Mucosa of gallbladder (tissue), 1 donor: ENCODE results near the gene CALR. TPM values are rescaled to one million over a fixed set of nuclear protein-coding genes. Genes with fewer than 3 reads are reported as not detected.
"Not testable (repeated sequence)": the region's sequence is repeated elsewhere in the genome, so short reads cannot be mapped to it uniquely, and the experiment has no call there.

ENCODE experiments used
- DNase-seq: peaks from one replicate; pipeline ENCODE4 v3.0.0-alpha.2; 2020; ENCODE audit warnings: low spot score
- total RNA-seq: library from RNA; stranded (reverse); gene quantifications from one replicate; pipeline ENCODE4 v1.2.1, GENCODE V29; 2021
- donor health status: DM: no; HTN: no; CAD: no.

Gene CALR
- total RNA-seq, 1 donor from 2014 or later = 1,099 TPM

DNA sequence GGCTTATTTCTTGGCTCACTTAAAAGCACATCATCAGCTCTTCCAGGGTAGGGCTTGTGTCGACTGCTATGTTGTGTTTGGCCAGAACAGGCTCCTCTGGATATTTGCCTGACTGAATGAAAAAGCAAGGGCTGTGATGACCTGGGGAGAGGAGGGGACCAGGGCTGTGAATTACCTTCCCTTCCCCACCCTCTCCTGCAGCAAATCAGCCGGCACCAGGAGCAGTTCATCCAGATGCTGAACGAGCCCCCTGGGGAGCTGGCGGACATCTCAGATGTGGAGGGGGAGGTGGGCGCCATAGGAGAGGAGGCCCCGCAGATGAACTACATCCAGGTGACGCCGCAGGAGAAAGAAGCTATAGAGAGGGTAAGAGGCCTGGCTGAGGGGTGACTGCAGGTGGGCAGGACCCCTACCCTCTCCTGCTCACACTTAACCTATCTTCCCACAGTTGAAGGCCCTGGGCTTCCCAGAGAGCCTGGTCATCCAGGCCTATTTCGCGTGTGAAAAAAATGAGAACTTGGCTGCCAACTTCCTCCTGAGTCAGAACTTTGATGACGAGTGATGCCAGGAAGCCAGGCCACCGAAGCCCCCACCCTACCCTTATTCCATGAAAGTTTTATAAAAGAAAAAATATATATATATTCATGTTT is 14.2 kb downstream of the CALR start:
- DNase-seq = no peak

DNA sequence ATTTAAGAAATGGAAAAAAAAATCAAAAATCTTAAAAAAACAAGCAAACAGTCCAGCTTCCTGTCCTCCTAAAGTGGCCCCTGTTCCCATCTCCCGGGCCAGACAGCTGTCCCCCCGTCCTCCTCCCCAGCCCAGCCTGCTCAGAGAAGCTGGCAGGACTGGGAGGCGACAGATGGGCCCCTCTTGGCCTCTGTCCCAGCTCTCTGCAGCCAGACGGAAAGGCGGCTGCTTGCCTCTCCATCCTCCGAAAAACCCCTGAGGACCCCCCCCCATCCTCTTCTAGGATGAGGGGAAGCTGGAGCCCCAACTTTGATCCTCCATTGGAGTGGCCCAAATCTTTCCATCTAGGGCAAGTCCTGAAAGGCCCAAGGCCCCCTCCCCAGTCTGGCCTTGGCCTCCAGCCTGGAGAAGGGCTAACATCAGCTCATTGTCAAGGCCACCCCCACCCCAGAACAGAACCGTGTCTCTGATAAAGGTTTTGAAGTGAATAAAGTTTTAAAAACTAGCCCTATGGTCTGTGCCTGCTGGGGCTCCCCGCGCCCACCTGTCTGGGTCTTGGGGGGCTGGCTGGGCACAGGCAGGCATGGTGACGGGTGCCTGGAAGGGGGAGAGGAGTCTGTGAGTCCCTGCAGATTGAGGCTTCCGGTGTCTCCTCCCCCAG is 14.9 kb downstream of the CALR start:
- DNase-seq = no peak

- no peak for DNase-seq
Measured at GRCh38 chr19:12953799-12954611, 15.6 kb downstream of the CALR start.

DNA sequence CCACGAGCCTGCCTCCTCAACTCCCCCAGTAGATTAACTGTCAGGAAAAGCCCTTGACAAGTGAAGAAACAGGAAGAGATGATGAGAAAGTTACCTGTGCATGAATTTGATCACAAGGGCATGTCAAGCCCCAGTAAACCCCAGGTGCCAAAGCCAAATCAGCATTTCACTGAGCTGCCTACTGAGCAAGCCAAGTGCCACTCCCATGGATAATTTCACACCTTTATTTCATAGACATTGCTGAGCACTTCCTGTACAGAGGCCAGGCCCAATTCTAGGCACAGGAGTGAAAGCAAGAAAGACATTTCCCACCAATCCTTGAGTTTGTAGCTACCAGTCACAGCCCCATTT is 16.2 kb downstream of the CALR start:
- DNase-seq = no peak

GRCh38 chr19:12955575-12955974 is 17.2 kb downstream of the CALR start:
- not testable (repeated sequence) for DNase-seq

- no peak for DNase-seq
Measured at GRCh38 chr19:12955996-12956395, 17.6 kb downstream of the CALR start.

DNA sequence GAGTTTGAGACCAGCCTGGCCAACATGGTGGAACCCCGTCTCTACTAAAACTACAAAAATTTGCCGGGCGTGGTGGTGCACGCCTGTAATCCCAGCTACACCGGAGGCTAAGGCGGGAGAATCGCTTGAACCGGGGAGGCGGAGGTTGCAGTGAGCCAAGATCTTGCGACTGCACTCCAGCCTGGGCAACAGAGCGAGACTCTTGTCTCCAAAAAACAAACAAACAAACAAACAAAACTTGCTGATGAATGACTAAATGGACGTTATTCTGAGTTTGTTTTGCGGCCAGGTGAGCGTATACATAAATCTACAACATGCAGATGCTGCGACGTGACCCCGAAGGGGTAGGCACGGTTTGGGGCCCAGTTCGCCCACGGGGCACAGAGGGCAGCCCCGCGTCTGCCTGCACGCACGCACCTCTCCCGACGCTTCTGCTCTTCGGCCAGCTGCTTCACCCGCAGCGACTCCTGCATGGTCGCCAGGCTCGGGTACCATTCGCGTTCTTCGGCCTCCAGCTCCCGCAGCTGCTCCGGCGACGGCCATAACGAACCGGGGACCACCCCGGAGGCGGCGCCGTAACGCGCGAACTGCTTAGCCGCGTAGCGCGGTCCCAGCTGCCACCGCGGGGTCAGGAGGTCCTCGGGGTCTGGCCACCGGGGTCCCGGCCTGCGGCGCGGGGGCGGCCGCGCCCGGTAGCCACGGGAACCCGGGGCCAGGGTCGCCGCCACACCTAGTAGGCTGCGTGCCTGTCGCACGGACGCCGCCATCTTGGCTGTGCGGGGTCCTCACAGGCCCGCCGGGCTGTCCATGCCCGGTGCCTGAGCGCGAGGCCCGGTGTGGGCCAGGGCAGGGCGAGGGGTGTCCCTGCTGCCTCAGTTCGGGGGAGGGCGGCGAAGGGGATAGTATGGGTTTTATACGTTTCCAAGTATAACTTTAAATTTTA is 18.3 kb downstream of the CALR start, which contains the start of gene GADD45GIP1:
TSS of gene GADD45GIP1 (minus strand) at position 778 of the 943 bp plus-strand sequence. CDS start at position 767, 11 bp downstream.
- peak; percentile 69 for DNase-seq

DNA sequence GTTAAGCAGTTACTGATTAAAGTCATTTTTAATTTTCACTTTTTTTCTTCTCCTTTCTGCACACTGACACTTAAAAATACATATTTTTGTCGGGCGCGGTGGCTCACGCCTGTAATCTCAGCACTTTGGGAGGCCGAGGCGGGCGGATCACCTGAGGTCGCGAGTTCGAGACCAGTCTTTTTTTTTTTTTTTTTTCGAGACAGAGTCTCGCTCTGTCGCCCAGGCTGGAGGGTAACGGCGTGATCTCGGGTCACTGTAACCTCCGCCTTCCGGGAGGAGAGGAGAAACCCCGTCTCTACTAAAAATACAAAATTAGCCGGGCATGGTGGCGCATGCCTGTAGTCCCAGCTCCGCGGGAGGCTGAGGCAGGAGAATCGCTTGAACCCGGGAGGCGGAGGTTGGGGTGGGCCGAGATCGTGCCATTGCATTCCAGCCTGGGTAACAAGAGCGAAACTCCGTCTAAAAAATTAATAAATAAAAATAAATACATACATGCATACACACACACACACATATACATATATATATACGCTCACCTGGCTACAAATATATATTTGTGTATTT is 19.1 kb downstream of the CALR start:
- not testable (repeated sequence) for DNase-seq

DNA sequence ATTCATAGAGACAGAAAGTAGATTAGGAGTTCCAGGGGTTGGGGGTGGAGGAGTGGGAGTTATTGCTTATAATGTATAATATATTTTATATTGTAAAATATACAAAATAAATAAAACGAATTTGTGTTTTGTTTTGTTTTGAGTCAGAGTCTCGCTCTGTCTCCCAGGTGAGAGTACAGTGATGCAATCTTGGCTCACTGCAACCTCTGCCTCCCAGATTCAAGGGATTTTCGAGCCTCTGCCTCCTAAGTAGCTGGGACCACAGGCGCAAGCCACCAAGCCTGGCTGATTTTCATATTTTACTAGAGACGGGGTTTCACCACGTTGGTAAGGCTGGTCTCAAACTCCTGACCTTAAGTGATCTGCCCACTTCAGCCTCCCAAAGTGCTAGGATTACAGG is 21.1 kb downstream of the CALR start:
- no peak for DNase-seq

DNA sequence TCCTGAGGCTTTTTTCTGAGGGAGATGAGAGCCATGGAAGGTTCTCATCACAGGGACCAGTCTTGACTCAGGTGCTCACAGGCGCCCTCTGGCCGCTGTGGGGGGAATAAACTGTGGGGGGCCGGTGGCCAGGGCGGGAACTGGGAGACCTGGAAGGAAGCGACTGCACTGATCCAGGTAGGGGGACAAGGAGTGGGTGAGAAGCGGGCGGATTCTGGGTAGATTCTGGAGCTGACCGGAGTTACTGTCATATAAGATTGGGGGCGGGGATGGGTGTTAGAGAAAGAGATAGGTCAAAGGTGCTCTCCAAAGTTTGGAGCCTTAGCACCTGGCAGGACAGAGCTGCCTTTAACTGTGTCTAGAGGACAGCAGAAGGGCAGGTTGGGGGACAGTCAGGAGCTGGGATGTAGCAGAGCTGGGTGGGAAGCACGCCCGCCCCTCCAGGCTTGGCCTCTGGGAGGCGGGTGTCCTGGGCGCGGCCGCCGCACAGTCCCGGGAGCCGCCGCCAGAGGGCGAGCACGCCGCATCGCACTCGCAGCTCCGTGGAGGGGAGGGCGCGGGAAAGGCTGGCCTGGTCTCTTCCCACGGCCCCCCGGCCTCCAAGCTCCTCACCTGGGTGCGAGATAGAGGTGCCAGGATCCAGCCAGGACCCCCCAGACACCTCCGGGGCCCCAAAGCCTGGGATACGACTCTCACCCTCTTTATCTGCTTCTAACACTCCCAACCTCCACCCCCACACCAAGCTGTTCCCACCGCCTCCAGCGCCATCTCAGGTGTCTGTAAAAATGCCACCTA is 26.8 kb downstream of the CALR start:
- DNase-seq = peak; percentile 79

DNA sequence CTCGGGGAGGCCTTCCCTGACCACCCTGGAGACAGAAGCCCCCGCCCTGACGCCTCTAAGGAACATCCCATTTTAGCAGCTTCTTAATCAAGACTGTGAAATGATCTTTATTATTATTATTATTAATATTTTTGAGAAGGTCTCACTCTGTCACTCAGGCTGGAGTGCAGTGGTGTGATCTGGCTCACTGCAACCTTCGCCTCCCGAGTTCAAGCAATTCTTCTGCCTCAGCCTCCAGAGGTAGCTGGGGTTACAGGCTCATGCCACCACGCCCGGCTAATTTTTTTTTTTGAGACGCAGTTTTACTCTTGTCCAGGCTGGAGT is 27.4 kb downstream of the CALR start:
- no peak for DNase-seq

DNA sequence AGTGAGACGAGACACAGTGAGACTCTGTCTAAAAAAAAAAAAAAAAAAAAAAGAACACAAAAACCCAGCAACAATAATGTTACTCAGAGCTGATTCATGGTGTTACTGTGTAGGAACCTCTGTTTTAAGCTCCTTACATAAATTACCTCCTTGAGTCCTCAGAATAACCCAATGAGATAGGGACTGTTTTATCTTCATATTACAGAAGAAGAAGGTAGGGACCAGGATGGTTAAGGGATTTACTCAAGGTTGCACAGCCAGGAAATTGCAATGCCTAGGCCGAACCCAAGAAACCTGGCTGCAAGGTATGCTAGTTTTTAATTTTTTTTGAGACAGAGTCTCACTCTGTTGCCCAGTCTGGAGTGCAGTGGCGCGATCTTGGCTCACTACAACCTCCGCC is 29.5 kb downstream of the CALR start:
- DNase-seq = no peak

DNA sequence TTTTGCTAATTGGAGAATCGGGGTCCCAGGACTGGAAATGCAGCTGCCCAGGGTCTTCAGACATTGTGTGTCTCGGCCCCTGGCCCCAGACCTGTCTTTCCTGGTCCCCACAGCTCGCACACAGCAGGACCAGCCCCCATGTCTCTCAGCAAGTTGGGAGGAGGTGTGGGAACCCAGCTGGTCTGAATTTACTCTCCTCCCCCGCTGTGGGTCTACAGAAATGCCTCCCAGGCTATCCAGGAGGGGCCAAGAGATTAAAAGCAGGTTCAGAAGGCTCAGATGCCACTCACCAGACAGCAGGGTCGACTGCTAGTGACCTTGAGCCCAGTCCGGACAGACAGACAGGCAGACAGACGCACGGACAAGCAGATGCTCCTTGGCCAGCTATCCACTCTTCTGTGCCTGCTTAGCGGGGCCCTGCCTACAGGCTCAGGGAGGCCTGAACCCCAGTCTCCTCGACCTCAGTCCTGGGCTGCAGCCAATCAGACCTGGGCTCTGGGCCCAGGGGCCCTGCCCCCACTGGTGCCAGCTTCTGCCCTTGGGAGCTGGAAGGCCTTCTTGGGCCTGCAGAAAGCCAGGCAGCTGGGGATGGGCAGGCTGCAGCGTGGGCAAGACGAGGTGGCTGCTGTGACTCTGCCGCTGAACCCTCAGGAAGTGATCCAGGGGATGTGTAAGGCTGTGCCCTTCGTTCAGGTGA is 31.0 kb downstream of the CALR start, which contains the start of gene DAND5:
TSS of gene DAND5 (plus strand) at position 285 of the 697 bp plus-strand sequence. CDS start at position 370, 85 bp downstream.
- no peak for DNase-seq

DNA sequence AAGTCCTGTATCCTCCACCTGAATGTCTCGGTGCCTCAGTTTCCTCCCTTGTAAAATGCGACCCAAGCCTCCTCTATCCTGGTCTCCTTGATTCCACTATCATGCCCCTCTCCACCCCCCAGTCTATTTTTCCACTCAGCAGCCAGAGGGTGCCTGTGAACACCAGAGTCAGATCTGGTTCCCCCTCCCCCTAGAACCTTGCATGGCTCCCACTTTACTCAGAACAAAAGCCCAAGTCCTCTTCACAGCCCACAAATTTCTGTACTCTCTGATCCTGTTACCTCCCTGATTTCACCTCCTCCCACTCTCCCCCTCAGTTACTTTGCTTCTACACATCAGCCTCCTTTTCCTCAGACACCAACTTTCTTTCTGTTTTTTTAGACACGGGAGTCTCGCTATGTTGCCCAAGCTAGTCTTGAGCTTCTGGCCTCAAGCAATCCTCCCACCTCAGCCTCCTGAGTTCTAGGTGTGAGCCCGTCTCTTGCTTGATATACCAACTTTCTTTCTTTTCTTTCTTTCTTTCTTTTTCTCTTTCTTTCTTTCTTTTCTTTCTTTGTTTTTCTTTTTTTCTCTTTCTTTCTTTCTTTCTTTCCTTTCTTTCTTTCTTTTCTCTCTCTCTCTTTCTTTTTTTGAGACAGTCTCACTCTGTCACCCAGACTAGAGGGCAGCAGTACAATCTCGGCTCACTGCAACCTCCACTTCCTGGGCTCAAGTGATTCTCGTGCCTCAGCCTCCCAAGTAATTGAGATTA is 31.8 kb downstream of the CALR start:
- DNase-seq = no peak

- no peak for DNase-seq
Measured at GRCh38 chr19:12973236-12973635, 34.8 kb downstream of the CALR start.

- no peak for DNase-seq
Measured at GRCh38 chr19:12974301-12975220, 36.2 kb downstream of the CALR start.

DNA sequence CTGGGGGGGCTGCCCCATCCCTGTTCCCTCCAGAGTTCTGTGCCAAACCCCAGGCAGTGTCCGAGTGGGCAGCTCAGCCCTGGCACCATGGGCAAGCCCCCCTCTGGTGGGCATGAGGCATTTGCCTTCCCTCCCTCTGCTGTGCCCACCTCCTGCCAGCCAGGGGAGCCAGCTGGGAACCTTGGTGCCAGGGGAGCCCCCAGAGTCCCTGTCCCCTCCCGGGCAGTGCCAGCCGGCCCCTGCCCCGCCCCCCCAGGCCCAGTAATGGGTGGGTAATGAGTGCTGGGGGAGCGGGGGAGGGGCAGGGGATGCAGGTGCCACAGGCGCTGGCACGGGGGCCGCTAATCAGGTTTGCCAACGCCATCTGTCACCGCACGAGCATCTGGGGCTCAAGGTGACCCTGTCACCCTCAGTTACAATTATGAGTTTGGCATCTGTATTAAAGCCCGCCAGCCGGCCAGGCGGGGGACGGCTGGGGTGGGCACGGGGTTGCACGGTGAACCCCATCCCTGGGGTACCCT is 36.9 kb downstream of the CALR start:
- no peak for DNase-seq

GRCh38 chr19:12976109-12976508 is 37.7 kb downstream of the CALR start:
- not testable (repeated sequence) for DNase-seq
